Measurements from ENCODE around the gene UBE4A.

UBE4A gene

GRCh38 chr11:118439646-118440045 is 80.2 kb downstream of the UBE4A start:
- no peak for DNase-seq

GRCh38 chr11:118441770-118442275 is 82.4 kb downstream of the UBE4A start:
- no peak for DNase-seq

GRCh38 chr11:118442301-118442700 is 82.9 kb downstream of the UBE4A start:
- DNase-seq: no peak

GRCh38 chr11:118442908-118443589 is 83.6 kb downstream of the UBE4A start:
- DNase-seq: no peak

- DNase-seq: no peak
Measured at GRCh38 chr11:118443590-118444218, 84.3 kb downstream of the UBE4A start.

- no peak for DNase-seq
Measured at GRCh38 chr11:118447423-118447822, 88.0 kb downstream of the UBE4A start.

- no peak for DNase-seq
Measured at GRCh38 chr11:118448294-118448693, 88.9 kb downstream of the UBE4A start.
